ENCODE measurements around the gene ST8SIA4. TPM values are rescaled to one million over a fixed set of nuclear protein-coding genes. Genes with fewer than 3 reads are reported as not detected.

The ST8SIA4 gene
- total and polyA plus RNA-seq, 2 donors (not counting 3 experiments of a cell fraction or from before 2014, with no cell fraction given) = 4.5 to 25.0 TPM

DNA sequence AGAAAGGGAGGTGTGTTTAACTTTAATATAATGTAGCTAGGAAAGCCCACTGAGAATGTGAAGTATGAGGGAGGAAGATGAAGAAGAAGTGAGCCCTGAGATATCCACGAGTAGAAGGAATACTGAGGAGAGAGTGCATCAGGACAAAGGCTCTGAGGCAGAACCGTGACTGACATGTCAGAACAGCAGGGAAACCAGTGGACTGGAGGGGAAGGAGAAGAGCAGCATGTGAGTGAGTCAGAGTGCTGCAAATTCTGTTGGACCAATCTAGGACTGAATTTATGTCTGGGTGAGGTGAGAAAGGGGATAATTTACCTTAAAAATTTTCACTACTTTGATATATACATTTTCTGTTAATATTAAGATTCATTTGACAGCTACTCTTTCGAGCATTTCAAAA lies 110.3 kb downstream of the ST8SIA4 start:
- Histone ChIP-seq H2AFZ (ENCODE audit: low read depth, low read length) (no peak overlapping the region), H3K4me2 (ENCODE audit: insufficient read depth, low read length) (no peak overlapping the region), H3K4me3 (replicated peaks in 1 of 3; ENCODE audit: insufficient read depth in 1 of 3, low read depth in 1 of 3, low read length in 3 of 3) (no peak overlapping the region), H3K27ac (ENCODE audit: insufficient read depth, low read depth, low read length) (no peak overlapping the region), H3K4me1 (ENCODE audit: control insufficient read depth, extremely low read depth, insufficient read depth, low read length) (peaks cover 1% of the 10 kb centered on the region), H3K79me2 (ENCODE audit: control insufficient read depth, insufficient read depth, low read length) (no peaks in the 10 kb centered on the region), H3K9ac (replicated peaks; ENCODE audit: extremely low read depth, insufficient read depth, low read length) (no peak overlapping the region), H3K9me3 (replicated peaks; ENCODE audit: control insufficient read depth, insufficient read depth, low read length) (no peaks in the 10 kb centered on the region), H4K20me1 (replicated peaks; ENCODE audit: control insufficient read depth, extremely low read depth, insufficient read depth, low read length) (no peaks in the 10 kb centered on the region), H3K36me3 (ENCODE audit: control insufficient read depth in 2 of 2, extremely low read depth in 1 of 2, insufficient read depth in 2 of 2, low read length in 2 of 2) (no peaks in the 10 kb centered on the region), H3K9me1 (replicated peaks; ENCODE audit: control insufficient read depth, extremely low read depth, insufficient read depth, low read length) (no peaks in the 10 kb centered on the region), H3K27me3 (ENCODE audit: control insufficient read depth in 2 of 2, insufficient read depth in 2 of 2, low read length in 2 of 2) (no peaks in the 10 kb centered on the region)
- TF ChIP-seq POLR2A (IDR thresholded peaks at IDR 0.05; ENCODE audit: low read depth, low read length) = no peak
- no peak for TF ChIP-seq GATA2 (IDR thresholded peaks at IDR 0.05; ENCODE audit: insufficient read depth, insufficient read length, low read depth, low read length)
- TF ChIP-seq CTCF (IDR thresholded peaks at IDR 0.05; ENCODE audit: extremely low read depth in 1 of 2, insufficient read depth in 1 of 2, low read depth in 1 of 2, low read length in 2 of 2) = no peak
- no peak for TF ChIP-seq JUN (IDR thresholded peaks at IDR 0.05; ENCODE audit: borderline replicate concordance, insufficient read depth, insufficient read length, low read depth)
- no peak for TF ChIP-seq POLR2AphosphoS5 (IDR thresholded peaks at IDR 0.05; ENCODE audit: insufficient read depth, low read depth, low read length)
- TF ChIP-seq EZH2 (IDR thresholded peaks at IDR 0.05; ENCODE audit: borderline replicate concordance, low read depth, low read length, severe bottlenecking) = no peak
- no peak for TF ChIP-seq MAX (IDR thresholded peaks at IDR 0.05; ENCODE audit: insufficient read depth, insufficient read length)
- no peak for TF ChIP-seq MYC (IDR thresholded peaks at IDR 0.05; ENCODE audit: low read depth, low read length)
- no peak for TF ChIP-seq FOS (IDR thresholded peaks at IDR 0.05; ENCODE audit: borderline replicate concordance, insufficient read depth, low read length)
- DNase-seq (ENCODE audit: low read depth, low spot score) (no peak), FAIRE-seq (no peak)
- CTCF ChIA-PET = interaction anchor here (1.0 kb wide), 1 partner anchor 50 kb away, joined by 3 read pairs; no protein-coding TSS in a partner anchor
- intact Hi-C loops (cut with micrococcal nuclease) = no loop called here
- POLR2A ChIA-PET = no interaction called here
- dilution Hi-C loops (cut with MboI; ENCODE audit: extremely low pct_ligation_motif_present, low sequenced_read_pairs) = no loop called here
- no TSS peak for BruUV-seq (replicated peaks)

All from endothelial cell of umbilical vein (primary cell).